G401 (cell line): ENCODE measurements around the gene HNMT. TPM values are rescaled to one million over a fixed set of nuclear protein-coding genes. Genes with fewer than 3 reads are reported as not detected.
"Not testable (repeated sequence)": the region's sequence is repeated elsewhere in the genome, so short reads cannot be mapped to it uniquely, and the experiment has no call there.

Experiments
- DNase-seq: peaks from one replicate; pipeline ENCODE4 v3.0.0-alpha.2; 2015; ENCODE audit warnings: low spot score
- in situ Hi-C: cut with HindIII; loops from 2 replicates; pipeline ENCODE4 v1.10.0; 2016; ENCODE audit warnings: low sequenced_read_pairs, mixed read lengths
- total RNA-seq: library from RNA; depleted of rRNA; stranded (reverse); fragments of >200 nt; shearing (Covaris generic); gene quantifications from 2 replicates; pipeline ENCODE4 v1.2.3, GENCODE V29; 2014

The HNMT gene
- total RNA-seq, 1 experiment from 2014 or later = not detected

GRCh38 chr2:137968477-137969417 is 4.5 kb downstream of the HNMT start:
- no peak for DNase-seq
- in situ Hi-C loops = no loop called here

DNA sequence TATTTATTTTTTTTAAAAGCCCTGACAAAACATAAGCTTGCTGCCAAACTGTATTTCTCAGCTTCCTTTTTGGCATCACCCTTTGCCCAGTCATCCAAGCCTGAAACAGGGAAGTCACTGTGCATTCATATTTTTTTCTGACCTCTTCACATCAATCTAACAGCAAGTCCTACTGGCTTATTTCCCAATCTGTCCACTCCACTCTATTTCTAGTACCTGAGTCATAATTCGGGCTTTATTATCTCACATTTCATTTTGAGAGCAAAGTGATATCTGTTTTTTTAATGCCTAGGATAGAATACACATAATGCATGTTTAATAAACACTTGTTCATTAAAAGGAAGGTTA is 5.1 kb downstream of the HNMT start:
- peak; percentile 23 for DNase-seq
- in situ Hi-C loops = no loop called here

- in situ Hi-C loops = no loop called here
- no peak for DNase-seq
These were observed 5.6 kb downstream of the HNMT start for GRCh38 chr2:137969876-137970275.

DNA sequence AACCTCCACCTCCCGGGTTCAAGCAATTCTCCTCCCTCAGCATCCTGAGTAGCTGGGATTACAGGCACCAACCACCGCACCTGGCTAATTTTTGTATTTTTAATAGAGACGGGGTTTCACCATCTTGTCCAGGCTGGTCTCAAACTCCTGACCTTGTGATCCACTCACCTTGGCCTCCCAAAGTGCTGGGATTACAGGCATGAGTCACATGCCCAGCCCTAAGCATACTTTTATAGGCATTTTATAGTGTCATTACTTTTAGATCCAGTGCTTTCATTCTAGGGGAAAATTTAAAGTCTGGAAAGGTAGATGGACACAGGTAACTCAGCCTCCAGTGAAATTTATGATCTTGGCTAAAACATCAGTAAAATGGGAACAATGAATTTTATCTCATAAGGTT is 7.0 kb downstream of the HNMT start:
- DNase-seq, in situ Hi-C loops: not testable (repeated sequence)

- in situ Hi-C loops = no loop called here
- DNase-seq = no peak
These were observed 9.0 kb downstream of the HNMT start for GRCh38 chr2:137973280-137973679.

GRCh38 chr2:137975280-137976271 is 11.3 kb downstream of the HNMT start:
- in situ Hi-C loops = no loop called here
- DNase-seq = no peak

GRCh38 chr2:137976274-137976673 is 12.0 kb downstream of the HNMT start:
- in situ Hi-C loops = no loop called here
- DNase-seq = no peak

DNA sequence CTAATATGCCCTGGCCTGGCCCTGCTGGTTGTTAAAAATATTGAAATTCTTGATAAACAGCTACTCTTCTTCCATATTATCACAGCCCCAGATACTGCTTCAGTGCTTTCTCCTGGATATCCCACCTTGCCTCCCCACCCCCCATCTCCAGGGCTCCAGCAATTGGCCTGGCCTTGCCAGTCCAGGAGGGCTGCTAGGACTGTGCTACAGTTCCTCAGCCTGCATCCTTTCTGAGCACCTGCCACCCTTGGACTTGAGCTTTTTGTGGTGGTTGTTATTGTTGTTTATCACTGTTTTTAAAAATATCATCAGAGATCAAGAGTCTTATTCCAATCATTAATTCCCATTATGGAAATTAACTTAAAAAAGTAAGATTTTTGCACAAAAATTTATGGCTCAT is 13.5 kb downstream of the HNMT start:
- no peak for DNase-seq
- in situ Hi-C loops = no loop called here

- in situ Hi-C loops = no loop called here
- DNase-seq = no peak
These were observed 16.2 kb downstream of the HNMT start for GRCh38 chr2:137980459-137980858.

DNA sequence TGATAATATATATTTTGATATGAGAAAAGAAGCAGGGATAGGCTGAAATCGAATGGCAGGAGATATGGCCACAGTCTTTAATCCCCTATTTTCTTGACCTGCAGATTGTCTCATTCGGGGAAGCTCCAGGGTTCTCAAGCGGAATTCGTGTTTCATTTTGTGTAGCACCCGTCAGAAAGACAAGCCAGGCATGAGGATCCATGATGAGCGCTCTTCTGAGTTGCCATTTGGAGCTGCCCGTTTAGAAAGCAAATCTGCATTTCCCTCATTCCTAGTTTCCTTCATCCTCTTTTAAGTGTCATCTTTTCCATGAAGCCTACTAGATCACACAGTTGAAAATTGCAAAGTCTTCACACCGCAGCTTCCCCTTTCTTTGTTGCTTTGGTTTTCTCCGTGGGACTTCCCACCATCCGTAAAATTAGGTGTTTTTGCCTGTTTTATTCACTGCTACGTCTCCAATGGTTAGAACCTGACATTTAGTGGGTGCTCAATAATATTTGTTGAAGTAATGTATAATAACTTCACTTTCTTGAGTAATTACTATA is 16.9 kb downstream of the HNMT start:
- in situ Hi-C loops = no loop called here
- no peak for DNase-seq

DNA sequence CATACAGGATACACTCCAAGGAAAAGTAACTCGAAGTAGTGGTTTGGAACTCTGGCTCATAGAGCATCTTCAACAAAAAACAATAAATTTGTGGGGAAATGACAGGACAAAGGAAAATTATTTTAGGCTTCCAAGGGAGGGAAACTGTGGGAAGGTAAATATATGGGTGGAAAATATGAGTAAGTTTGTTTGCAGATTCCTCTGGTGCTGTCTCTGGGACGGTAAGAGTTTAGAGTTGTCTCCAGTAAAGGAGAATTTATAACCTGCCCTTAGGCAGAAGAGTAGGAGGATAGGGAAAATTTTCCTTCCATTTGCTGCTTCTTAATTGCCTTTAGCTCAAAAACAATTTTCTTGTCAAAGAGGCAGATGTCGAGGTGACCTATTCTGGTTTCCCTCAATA is 19.3 kb downstream of the HNMT start:
- in situ Hi-C loops = no loop called here
- no peak for DNase-seq

DNA sequence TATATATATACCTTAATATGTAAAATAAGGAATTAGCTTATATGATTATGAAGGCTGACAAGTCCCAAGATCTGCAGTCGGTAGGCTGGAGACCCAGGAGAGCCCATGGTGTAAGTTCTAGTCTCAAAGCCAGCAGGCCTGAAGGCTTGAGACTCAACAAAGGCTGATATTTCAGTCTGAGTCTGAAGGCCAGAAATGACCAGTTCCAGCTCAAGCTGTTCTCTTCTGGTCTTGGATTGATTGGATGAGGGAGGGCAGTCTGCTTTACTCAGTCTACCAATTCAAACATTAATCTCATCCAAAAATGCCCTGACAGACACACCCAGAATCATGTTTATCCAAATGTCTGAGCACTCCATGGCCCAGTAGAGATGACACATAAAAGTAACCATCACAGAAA is 22.0 kb downstream of the HNMT start:
- no peak for DNase-seq
- in situ Hi-C loops = no loop called here

DNA sequence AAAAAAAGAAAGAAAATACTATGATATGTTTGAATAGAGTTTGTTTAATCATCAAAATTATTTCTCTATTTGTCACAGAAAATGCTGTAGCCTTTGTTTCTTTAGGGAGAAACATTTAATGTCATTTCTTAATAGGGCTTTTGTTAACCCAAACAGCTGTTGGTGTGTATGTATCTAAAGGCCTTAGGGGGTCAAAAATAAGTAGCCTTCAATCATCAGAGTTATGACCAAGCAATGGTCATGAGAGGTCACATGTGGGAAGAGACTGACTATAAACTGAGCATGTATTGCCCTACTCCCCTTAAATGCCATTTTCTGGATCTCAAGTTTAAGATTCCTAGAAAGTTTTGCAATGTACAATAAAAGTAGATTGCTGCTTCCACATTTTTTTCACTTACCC is 22.7 kb downstream of the HNMT start:
- in situ Hi-C loops = no loop called here
- no peak for DNase-seq

GRCh38 chr2:137991078-137991477 is 26.8 kb downstream of the HNMT start:
- in situ Hi-C loops = no loop called here
- DNase-seq = no peak

DNA sequence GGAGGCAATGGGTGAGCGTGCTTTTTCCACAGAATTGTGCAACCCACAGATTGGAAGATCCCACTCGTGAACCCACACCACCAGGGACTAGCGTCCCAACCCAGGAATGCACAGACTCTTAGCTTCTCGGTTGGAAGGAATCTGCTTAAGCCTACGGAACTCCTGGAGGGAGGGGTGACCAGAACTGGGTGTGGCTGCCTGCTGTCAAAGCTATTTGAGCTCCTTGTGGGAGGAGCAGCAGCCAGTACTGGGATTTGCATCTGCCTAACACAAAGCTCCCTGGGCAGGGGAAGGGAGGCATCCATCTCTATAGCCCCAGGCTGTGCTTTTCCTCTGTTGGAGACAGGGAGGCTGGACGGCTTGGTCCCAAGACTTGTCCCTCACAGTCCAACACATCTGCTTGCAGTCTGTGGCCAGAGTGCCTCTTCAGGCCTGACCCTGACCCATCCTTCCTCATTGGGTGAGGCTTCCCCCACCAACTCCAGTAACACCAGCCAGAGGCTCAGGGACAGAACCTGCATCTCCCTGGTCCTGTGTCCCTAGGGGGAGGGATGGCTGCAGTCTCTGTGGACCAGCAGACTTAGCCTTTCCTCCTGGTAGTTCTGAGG is 27.9 kb downstream of the HNMT start:
- in situ Hi-C loops = no loop called here
- DNase-seq = no peak

- DNase-seq, in situ Hi-C loops: not testable (repeated sequence)
These were observed 29.6 kb downstream of the HNMT start for GRCh38 chr2:137993715-137994476.

DNA sequence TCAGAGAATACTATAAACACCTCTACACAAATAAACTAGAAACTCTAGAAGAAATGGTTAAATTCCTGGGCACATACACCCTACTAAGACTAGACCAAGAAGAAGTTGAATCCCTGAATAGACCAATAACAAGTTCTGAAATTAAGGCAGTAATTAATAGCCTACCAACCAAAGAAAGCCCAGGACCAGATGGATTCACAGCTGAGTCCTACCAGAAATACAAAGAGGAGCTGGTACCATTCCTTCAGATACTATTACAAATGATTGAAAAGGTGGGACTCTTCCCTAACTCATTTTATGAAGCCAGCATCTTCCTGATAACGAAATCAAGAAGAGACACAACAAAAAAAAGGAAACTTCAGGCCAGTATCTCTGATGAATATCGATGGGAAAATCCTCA is 31.1 kb downstream of the HNMT start:
- in situ Hi-C loops, DNase-seq: not testable (repeated sequence)

DNA sequence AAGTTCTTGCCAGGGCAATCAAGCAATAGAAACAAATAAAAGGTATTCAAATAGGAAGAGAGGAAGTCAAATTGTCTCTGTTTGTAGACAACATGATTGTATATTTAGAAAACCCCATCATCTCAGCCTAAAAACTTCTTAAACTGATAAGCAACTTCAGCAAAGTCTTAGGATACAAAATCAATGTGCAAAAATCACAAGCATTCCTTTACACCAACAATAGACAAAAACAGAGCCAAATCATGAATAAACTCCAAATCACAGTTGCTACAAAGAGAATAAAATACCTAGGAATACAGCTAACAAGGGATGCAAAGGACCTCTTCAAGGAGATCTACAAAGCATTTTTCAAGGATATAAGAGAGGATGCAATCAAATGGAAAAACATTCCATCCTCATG is 31.9 kb downstream of the HNMT start:
- DNase-seq, in situ Hi-C loops: not testable (repeated sequence)

GRCh38 chr2:137997733-137998132 is 33.5 kb downstream of the HNMT start:
- no peak for DNase-seq
- in situ Hi-C loops = no loop called here
